ENCODE data around the gene AP5S1. TPM values are rescaled to one million over a fixed set of nuclear protein-coding genes. Genes with fewer than 3 reads are reported as not detected.

The AP5S1 gene
- total and polyA plus RNA-seq, 2 of the 13 experiments (the other 11 are each of a cell fraction or from before 2014, with no cell fraction given), result 7.9 to 23.2 TPM

DNA sequence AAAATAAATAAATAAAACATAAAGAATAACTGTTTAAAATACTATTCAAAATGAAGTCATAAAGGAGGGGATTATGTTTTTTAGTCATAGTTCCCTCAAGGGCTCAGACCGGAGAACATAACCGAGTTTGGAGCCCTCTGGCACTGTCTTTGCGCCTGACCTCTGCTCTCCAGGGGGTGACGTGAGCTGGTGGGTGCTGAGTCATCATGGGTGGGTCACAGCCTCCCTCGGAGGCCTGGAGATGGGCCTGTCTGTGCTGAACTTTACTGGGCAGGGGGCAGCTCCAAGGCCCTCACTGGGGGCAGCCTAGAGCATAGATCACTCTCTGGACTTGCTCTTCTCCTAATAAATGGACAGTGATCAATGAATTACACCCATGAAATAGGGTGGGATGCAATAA lies 23.1 kb downstream of the AP5S1 start (continued):
- no peak for TF ChIP-seq PLRG1 (conservative IDR thresholded peaks at IDR 0.05)
- TF ChIP-seq ZNF253 (CRISPR knock-in tag; IDR thresholded peaks at IDR 0.05; ENCODE audit: borderline replicate concordance), result no peak
- no peak for TF ChIP-seq KLF13 (CRISPR knock-in tag; IDR thresholded peaks at IDR 0.05)
- TF ChIP-seq, protein P1, sequence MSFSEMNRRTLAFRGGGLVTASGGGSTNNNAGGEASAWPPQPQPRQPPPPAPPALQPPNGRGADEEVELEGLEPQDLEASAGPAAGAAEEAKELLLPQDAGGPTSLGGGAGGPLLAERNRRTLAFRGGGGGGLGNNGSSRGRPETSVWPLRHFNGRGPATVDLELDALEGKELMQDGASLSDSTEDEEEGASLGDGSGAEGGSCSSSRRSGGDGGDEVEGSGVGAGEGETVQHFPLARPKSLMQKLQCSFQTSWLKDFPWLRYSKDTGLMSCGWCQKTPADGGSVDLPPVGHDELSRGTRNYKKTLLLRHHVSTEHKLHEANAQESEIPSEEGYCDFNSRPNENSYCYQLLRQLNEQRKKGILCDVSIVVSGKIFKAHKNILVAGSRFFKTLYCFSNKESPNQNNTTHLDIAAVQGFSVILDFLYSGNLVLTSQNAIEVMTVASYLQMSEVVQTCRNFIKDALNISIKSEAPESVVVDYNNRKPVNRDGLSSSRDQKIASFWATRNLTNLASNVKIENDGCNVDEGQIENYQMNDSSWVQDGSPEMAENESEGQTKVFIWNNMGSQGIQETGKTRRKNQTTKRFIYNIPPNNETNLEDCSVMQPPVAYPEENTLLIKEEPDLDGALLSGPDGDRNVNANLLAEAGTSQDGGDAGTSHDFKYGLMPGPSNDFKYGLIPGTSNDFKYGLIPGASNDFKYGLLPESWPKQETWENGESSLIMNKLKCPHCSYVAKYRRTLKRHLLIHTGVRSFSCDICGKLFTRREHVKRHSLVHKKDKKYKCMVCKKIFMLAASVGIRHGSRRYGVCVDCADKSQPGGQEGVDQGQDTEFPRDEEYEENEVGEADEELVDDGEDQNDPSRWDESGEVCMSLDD (CRISPR knock-in tag; IDR thresholded peaks at IDR 0.05; ENCODE audit: borderline replicate concordance), result no peak
- no peak for TF ChIP-seq EHMT2 (IDR thresholded peaks at IDR 0.05; ENCODE audit: borderline replicate concordance, low read depth, low read length)
- no peak for TF ChIP-seq KLF11 (CRISPR knock-in tag; IDR thresholded peaks at IDR 0.05)
- no peak for TF ChIP-seq KDM5A (IDR thresholded peaks at IDR 0.05; ENCODE audit: borderline replicate concordance, low read length)
- TF ChIP-seq, protein P2, sequence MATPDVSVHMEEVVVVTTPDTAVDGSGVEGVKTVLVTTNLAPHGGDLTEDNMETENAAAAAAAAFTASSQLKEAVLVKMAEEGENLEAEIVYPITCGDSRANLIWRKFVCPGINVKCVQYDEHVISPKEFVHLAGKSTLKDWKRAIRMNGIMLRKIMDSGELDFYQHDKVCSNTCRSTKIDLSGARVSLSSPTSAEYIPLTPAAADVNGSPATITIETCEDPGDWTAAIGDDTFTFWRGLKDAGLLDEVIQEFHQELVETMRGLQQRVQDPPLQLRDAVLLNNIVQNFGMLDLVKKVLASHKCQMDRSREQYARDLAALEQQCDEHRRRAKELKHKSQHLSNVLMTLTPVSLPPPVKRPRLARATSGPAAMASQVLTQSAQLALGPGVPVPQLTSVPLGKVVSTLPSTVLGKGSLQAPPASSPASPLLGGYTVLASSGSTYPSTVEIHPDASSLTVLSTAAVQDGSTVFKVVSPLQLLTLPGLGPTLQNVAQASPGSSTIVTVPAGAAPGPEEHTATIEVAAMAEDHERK (CRISPR knock-in tag; IDR thresholded peaks at IDR 0.05; ENCODE audit: low read depth), result no peak
- TF ChIP-seq, protein P3, sequence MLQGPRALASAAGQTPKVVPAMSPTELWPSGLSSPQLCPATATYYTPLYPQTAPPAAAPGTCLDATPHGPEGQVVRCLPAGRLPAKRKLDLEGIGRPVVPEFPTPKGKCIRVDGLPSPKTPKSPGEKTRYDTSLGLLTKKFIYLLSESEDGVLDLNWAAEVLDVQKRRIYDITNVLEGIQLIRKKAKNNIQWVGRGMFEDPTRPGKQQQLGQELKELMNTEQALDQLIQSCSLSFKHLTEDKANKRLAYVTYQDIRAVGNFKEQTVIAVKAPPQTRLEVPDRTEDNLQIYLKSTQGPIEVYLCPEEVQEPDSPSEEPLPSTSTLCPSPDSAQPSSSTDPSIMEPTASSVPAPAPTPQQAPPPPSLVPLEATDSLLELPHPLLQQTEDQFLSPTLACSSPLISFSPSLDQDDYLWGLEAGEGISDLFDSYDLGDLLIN (CRISPR knock-in tag; IDR thresholded peaks at IDR 0.05; ENCODE audit: borderline replicate concordance), result no peak
- TF ChIP-seq, protein P4, sequence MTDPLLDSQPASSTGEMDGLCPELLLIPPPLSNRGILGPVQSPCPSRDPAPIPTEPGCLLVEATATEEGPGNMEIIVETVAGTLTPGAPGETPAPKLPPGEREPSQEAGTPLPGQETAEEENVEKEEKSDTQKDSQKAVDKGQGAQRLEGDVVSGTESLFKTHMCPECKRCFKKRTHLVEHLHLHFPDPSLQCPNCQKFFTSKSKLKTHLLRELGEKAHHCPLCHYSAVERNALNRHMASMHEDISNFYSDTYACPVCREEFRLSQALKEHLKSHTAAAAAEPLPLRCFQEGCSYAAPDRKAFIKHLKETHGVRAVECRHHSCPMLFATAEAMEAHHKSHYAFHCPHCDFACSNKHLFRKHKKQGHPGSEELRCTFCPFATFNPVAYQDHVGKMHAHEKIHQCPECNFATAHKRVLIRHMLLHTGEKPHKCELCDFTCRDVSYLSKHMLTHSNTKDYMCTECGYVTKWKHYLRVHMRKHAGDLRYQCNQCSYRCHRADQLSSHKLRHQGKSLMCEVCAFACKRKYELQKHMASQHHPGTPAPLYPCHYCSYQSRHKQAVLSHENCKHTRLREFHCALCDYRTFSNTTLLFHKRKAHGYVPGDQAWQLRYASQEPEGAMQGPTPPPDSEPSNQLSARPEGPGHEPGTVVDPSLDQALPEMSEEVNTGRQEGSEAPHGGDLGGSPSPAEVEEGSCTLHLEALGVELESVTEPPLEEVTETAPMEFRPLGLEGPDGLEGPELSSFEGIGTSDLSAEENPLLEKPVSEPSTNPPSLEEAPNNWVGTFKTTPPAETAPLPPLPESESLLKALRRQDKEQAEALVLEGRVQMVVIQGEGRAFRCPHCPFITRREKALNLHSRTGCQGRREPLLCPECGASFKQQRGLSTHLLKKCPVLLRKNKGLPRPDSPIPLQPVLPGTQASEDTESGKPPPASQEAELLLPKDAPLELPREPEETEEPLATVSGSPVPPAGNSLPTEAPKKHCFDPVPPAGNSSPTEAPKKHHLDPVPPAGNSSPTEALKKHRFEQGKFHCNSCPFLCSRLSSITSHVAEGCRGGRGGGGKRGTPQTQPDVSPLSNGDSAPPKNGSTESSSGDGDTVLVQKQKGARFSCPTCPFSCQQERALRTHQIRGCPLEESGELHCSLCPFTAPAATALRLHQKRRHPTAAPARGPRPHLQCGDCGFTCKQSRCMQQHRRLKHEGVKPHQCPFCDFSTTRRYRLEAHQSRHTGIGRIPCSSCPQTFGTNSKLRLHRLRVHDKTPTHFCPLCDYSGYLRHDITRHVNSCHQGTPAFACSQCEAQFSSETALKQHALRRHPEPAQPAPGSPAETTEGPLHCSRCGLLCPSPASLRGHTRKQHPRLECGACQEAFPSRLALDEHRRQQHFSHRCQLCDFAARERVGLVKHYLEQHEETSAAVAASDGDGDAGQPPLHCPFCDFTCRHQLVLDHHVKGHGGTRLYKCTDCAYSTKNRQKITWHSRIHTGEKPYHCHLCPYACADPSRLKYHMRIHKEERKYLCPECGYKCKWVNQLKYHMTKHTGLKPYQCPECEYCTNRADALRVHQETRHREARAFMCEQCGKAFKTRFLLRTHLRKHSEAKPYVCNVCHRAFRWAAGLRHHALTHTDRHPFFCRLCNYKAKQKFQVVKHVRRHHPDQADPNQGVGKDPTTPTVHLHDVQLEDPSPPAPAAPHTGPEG (CRISPR knock-in tag; IDR thresholded peaks at IDR 0.05), result no peak
- TF ChIP-seq WIZ (CRISPR knock-in tag; IDR thresholded peaks at IDR 0.05), result no peak

Measured in HepG2 (cell line).